Measurements from ENCODE around the gene BPIFB2. TPM values are rescaled to one million over a fixed set of nuclear protein-coding genes. Genes with fewer than 3 reads are reported as not detected.

BPIFB2 gene
- total RNA-seq, 2 donors from 2014 or later = not detected

Other genes with a start within 250 kb of the BPIFB2 start
- gene DNMT3B, start 245.3 kb upstream of the BPIFB2 start, total RNA-seq = 1 to 10 TPM; 2.6 to 3.2 TPM
- gene MAPRE1, start 187.8 kb upstream of the BPIFB2 start, total RNA-seq = 100 to 1,000 TPM in 1 of 2 donors, 10 to 100 TPM in 1; 94.6 to 100 TPM
- gene EFCAB8, start 148.8 kb upstream of the BPIFB2 start, total RNA-seq = 1 to 10 TPM; 1.7 to 2.7 TPM
- gene SUN5, start 3.3 kb upstream of the BPIFB2 start, total RNA-seq = not detected
- gene BPIFB6, start 23.9 kb downstream of the BPIFB2 start, total RNA-seq = not detected
- not detected for gene BPIFB3, start 46.2 kb downstream of the BPIFB2 start, total RNA-seq
- gene BPIFB4, start 71.9 kb downstream of the BPIFB2 start, total RNA-seq = not detected
- not detected for gene BPIFA2, start 160.5 kb downstream of the BPIFB2 start, total RNA-seq
- not detected for gene BPIFA3, start 209.6 kb downstream of the BPIFB2 start, total RNA-seq
- not detected for gene BPIFA1, start 228.3 kb downstream of the BPIFB2 start, total RNA-seq

Measured in activated T-cell treated with anti-CD3 and anti-CD28 coated beads, Interleukin-2, amount 50 U/mL, for 72 hours (primary cell).